GM10266 (cell line): ENCODE results near the gene BCAS3.

Experiments used
- DNase-seq: peaks from one replicate; pipeline ENCODE4 v3.0.0; 2012; ENCODE audit errors: extremely low spot score
- TF ChIP-seq, protein P1 (sequence below): IDR thresholded peaks from 2 replicates; pipeline ENCODE4 v1.5.1; 2012; ENCODE audit warnings: mild to moderate bottlenecking, low read depth; ENCODE audit not compliant: control insufficient read depth, insufficient read depth; ENCODE audit errors: missing control alignments

The BCAS3 gene

DNA sequence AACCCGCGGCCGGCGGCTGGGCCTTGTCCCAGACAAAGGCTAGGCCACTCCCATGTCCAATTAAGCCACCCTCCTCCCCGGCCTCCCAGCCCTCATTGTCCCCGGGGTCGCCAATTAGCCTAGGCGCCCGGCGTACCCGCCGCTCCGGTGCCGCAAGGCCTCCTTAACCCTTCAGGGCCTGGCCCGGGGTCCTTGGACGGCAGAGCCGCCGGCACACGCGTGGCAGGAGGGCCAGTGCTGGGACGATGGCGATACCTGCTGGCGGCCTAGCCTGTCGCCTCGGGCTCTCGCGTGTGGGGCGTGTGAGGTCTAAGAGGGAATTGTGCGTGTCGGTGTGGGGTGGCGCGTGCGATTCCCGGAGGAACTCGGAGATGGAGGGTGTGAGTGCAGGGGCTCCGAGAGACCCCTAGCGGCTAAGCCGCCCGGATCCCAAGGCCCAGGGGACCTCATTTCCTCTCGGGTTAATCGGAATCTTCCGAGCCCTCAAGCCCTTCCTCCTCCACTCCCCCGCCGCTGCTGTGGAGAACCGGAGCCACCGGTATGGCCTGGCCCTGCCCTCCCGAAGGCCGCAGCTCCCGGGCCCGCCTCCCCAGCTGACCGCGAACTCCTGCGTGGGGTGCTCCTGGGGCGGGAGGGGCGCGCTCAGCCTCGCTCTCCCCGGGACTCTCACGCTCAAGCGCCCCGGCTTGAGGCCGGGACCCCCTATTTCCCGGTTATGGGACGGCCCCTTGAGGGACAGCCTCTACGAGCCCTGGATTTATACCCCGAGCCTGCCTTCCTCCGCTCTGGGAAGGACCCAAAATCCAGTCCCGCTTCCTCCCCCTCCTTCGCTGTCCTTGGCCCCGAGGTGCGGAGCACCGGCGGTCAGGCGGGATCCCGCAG, 733.9 kb downstream of the BCAS3 start:
- TF ChIP-seq, protein P1, sequence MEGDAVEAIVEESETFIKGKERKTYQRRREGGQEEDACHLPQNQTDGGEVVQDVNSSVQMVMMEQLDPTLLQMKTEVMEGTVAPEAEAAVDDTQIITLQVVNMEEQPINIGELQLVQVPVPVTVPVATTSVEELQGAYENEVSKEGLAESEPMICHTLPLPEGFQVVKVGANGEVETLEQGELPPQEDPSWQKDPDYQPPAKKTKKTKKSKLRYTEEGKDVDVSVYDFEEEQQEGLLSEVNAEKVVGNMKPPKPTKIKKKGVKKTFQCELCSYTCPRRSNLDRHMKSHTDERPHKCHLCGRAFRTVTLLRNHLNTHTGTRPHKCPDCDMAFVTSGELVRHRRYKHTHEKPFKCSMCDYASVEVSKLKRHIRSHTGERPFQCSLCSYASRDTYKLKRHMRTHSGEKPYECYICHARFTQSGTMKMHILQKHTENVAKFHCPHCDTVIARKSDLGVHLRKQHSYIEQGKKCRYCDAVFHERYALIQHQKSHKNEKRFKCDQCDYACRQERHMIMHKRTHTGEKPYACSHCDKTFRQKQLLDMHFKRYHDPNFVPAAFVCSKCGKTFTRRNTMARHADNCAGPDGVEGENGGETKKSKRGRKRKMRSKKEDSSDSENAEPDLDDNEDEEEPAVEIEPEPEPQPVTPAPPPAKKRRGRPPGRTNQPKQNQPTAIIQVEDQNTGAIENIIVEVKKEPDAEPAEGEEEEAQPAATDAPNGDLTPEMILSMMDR, result peak; percentile 24
- DNase-seq, result peak; percentile 73

DNA sequence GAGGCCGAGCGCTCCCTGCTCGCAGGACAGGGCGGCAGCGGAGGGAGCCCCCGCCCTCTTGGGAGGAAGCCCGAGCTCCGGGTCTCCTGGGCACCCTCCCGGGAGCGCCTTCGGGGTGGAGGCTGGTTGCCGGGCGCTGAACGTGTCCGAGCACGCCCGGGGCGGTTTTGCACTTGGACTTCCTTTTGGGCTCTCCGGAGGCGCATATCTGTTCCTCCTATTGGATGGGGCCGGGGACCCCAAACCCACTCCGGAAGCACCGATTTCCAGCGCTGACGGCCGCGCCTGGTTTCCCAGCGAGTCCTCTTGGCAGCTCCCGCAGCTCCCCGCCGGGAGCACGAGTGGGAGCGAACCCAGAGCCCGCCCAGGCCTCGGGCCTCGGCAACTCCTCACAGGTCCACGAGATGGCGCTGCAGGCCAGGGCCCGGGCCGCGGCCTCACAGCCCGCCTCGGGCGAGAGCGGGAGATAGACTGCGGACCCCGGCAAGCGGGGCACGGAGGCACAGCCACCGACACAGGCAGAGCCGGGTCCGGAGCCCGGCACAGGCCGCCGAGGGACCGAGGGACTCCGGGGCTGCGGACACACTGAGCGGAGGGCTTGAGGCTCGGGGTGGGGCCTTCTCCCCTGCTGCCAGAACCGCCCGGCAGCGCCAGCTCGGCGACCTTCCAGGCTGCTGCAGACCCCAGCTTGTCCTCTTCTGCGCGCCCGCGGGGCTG, 734.6 kb downstream of the BCAS3 start:
- TF ChIP-seq, protein P1, result peak; percentile 98
- peak; percentile 94 for DNase-seq

DNA sequence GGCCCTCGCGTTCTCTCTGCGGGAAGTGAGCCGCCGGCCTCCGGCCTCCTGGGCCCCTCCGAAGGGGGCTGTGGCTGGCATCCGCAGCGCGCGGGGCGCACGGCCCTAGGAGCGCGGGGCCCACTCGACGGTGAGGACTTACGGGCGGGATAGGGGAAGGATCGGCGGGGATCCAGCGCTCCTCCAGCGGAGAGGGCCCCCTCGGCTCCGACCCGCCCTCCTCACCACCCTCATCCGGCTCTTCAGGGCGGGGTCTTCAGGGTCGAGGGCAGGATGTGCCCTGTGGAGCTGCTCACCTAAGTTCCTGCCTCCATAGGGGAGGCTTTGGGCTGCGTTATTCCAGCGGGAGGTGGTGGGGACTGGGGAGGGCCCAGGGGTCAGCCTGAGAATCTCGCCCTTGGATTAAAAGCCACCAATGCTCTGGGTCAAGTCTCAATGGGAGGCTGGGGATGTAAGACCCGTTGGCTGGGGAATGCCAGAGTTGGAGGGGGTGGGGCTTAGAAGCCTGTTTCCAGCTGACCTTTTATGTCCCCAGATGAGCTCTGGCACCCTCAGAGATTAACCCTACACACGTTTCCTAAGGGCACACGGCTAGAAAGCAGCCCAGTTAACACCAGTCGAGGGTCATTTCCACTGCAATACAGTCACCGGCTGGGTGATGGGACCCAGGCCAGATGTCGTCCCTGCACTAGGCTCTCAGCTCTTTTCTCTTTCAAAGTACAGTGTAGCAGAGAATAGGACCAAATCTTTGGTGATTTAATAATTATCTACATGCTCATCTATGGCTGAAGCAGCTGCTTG, 735.4 kb downstream of the BCAS3 start:
- peak; percentile 35 for DNase-seq
- TF ChIP-seq, protein P1, result no peak

GRCh38 chr17:61413661-61414126, 736.0 kb downstream of the BCAS3 start:
- TF ChIP-seq, protein P1, result no peak
- DNase-seq, result no peak

DNA sequence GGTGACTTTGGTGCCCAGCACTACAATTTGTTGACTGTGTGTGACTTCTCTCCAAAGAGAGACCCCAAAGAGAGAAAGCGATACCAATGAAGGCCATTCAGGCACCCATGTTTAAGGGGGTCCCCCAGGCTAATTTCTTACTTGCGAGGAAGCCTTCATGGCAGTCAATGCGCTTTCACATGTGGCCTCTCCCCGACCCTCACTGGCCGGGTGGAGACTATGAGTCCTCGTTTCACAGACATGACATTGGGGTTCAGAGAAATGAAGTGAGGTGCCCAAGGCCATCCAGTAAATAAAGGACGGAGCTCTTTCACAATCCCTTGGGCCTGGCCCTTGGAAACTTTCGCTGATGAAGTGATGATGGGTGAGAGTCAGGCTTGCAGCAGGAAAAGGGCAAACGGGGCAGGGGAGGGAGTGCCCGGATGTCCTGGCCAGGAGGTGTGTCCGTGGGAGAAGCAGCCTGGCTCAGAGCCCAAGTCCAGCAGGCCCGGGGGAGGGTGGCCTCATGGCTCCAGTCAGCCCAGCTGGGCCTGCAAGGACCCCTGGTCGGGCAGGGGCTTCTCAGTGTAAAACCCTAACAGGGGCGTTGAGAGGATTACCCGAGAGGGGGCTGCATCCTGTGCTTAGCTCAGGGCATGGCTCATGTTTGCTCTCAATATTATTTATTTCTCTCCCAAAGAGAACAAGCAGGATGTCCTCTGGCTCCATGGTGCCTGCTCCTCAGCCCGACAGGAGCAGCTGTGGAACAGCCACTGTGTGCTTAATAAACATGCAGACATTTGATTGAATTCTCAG, 736.7 kb downstream of the BCAS3 start:
- TF ChIP-seq, protein P1, result no peak
- DNase-seq, result peak; percentile 12

GRCh38 chr17:61414936-61415251, 737.2 kb downstream of the BCAS3 start:
- no peak for DNase-seq
- TF ChIP-seq, protein P1, result no peak
